Frontal cortex (tissue), 4 donors: ENCODE measurements around the gene PAEP. TPM values are rescaled to one million over a fixed set of nuclear protein-coding genes. Genes with fewer than 3 reads are reported as not detected.

Source experiments
- DNase-seq, 2 donors: peaks; one replicate each; pipeline ENCODE4 v3.0.0; 2012; ENCODE audit warnings: low spot score in 2 of 2
- FAIRE-seq: peaks from 2 replicates; lab custom pipeline; 2012; peaks lifted over from hg19 to GRCh38; lab: Jason Lieb, UNC
- total RNA-seq: library from RNA; depleted of rRNA; stranded (reverse); fragments of >200 nt; gene quantifications from one replicate; pipeline ENCODE4 v1.2.3, GENCODE V29; 2014
- donor health status: control.
- donor health status: control.
- donor health status: control.

PAEP gene
- total RNA-seq, 1 donor from 2014 or later: not detected

- DNase-seq (no peak), FAIRE-seq (no peak)
Measured at GRCh38 chr9:135570456-135570855, 8.9 kb downstream of the PAEP start.

GRCh38 chr9:135572233-135572632 is 10.7 kb downstream of the PAEP start:
- no peak for FAIRE-seq
- no peak for DNase-seq

GRCh38 chr9:135573124-135573523 is 11.6 kb downstream of the PAEP start:
- DNase-seq (no peak), FAIRE-seq (no peak)

GRCh38 chr9:135574331-135574730 is 12.8 kb downstream of the PAEP start:
- DNase-seq: no peak
- no peak for FAIRE-seq

GRCh38 chr9:135574943-135575342 is 13.4 kb downstream of the PAEP start:
- FAIRE-seq (no peak), DNase-seq (no peak)

DNA sequence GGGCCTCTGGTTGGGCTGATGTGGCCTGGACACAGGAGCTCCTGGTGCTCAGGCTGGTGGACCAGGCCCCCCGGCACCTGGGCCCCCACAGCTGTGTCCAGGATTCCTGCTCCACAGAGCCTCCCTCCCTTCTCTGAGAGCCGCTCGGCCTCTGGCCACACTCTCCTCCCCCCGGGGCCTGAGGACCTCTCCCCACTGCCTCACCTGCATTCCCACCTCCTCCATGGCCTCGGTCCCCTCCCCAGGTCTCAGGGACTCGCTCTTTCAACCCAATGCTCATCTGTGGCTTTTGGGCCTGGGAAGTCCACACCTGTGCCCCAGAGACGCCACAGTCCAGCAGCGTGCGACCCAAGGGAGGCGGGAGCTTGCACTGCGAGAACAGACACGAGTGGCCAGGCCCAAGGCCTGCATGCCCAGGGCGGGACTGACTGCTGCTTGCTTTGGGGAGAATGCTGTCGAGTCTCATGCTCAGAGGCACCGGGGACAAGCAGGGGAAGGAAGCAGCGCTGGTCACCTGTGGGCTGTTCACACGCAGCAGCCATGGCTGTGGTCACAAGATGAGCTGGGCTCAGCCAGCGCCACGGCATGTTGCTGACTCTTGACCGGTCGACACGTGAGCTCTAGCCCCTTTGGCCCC is 14.6 kb downstream of the PAEP start:
- FAIRE-seq: no peak
- DNase-seq: no peak

DNA sequence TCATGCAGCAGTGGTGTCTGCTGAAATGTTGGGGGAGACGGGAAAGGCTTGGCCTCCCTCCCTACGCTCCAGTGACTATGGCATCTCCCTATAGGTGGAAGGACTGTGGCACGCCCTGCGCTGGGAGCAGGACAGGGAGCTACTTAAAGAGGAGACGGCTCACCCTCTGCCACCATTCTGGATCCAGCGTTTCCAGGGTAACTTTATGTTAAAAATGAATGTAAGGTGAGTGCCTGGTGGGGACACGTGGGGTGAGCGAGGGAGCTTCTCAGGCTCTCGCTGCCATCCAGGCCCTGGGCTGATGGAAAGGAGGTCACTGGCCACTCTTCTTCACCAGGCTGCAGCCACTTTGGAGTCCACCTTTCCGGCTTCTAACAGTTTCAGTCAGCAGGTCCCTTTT is 15.7 kb downstream of the PAEP start:
- FAIRE-seq (no peak), DNase-seq (no peak)

DNA sequence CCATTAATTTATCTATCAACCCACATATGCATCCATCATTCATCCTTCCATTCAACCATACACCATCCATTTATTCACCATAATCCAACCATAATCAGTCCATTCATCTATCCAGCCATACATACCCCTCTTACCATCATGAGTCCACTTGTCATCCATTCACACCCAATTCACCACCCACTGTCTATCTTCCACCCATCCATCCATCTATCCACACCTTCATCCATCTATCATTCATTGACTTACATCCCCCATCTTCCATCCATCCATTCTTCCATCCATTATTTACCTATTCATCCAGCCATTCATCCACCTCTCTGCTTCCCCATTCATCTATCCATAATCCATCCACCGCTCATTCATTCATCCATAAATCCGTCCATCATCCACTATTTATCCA is 17.8 kb downstream of the PAEP start:
- no peak for FAIRE-seq
- no peak for DNase-seq

GRCh38 chr9:135579889-135580660 is 18.5 kb downstream of the PAEP start:
- FAIRE-seq: no peak
- DNase-seq: no peak

- DNase-seq (no peak), FAIRE-seq (no peak)
Measured at GRCh38 chr9:135580664-135581380, 19.3 kb downstream of the PAEP start.

GRCh38 chr9:135581636-135582426 is 20.3 kb downstream of the PAEP start:
- FAIRE-seq (no peak), DNase-seq (no peak)

DNA sequence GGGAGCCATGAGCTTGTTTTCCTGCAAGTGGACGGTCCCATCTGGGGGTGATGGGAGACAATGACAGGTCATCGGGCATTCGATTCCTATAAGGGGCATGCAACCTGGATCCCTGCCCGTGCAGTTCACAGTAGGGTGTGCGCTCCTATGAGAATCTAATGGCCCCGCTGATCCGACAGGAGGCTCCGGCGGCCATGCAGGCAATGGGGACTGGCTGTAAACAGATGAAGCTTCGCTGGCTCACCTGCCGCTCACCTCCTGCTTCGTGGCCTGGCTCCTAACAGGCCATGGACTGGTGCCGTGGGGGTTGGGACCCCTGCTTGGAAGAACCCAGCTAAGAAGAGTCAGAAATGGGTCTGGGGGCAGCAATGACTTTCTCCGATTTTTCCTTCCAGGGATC is 21.0 kb downstream of the PAEP start:
- FAIRE-seq: no peak
- no peak for DNase-seq

GRCh38 chr9:135582966-135583687 is 21.6 kb downstream of the PAEP start:
- no peak for DNase-seq

GRCh38 chr9:135583688-135584011 is 22.1 kb downstream of the PAEP start:
- FAIRE-seq: no peak

More at GRCh38 chr9:135582966-135583687, 21.6 kb downstream of the PAEP start:
- FAIRE-seq: no peak

GRCh38 chr9:135584371-135584770 is 22.8 kb downstream of the PAEP start:
- DNase-seq (no peak), FAIRE-seq (no peak)

More at GRCh38 chr9:135583688-135584011, 22.1 kb downstream of the PAEP start:
- DNase-seq: no peak

DNA sequence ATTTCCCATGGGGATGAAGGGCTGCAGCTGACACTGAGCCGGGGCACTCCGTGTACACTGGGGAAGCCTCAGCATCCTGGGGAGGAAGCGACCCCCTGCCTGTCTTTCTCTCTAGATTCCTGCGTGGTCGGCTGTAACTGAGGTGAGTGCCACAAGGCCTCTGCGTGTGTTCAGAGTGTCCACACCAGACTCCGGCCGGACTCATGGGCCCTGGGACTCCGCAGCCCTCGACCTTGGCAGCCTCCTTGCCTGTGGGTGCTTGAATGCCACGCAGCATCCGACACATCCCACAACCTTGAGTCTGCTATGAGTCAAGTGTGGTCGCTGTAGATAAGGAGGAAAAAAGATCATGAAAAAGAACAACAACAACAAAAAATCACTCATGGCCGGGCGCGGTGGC is 23.4 kb downstream of the PAEP start:
- FAIRE-seq (no peak), DNase-seq (no peak)

DNA sequence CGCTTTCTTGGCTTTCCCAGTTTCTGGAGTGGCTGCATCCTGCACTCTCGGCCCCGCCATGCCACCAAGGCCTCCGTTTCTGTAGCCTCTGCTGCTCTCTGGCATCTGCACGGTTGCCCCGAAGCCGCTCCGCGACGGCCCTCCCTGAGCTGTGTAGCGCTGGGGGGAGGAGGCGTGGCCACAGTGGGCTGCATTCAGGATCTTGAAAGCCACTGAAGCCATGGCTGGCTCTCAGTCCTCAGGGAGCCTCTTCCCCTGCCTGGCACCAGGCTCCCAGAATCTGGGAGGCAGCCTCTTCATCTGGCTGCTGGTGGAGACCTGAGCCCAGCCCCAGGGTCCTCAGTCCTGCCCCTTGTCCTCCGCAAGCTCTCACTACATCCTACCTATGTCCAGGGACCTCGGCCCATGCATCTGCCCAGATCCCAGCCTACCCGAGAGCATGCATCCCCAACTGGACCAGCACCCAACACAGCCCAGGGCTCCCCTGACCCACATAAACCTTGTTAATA is 25.1 kb downstream of the PAEP start:
- no peak for DNase-seq
- FAIRE-seq: no peak

GRCh38 chr9:135587658-135588057 is 26.1 kb downstream of the PAEP start:
- DNase-seq (no peak), FAIRE-seq (no peak)

GRCh38 chr9:135588371-135588770 is 26.8 kb downstream of the PAEP start:
- DNase-seq: no peak
- no peak for FAIRE-seq
